Measurements from ENCODE around the gene EFEMP1. TPM values are rescaled to one million over a fixed set of nuclear protein-coding genes. Genes with fewer than 3 reads are reported as not detected.

The EFEMP1 gene
- total and polyA plus RNA-seq, 11 donors, result 11.3 to 201 (median 34.4) TPM

DNA sequence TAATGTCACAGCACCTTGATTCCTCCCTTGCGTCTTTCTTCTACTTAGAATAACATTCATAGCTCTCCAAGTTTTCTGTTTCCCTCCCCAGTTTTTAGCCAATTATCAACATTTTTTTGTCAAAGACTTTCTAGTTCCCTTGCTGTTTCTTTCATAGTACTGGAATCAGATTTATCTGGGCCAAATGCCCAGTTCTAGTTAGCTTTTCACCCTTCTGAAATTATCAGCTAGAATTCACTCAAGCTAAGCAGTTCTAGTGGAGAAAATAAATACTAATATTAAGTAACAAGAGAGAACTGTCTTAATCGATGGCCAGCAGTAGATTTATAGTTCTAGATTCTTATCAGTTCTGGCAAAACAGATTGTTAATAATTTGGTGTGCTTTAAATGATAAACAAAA lies 36.2 kb downstream of the EFEMP1 start:
- DNase-seq (no peak), ATAC-seq (no peak)
- Histone ChIP-seq H3K27ac (peak overlapping the region in 8 of 12 donors; percentile 13 to 82 (median 62)), H3K4me1 (peaks cover 0 to 50% (median 15%) of the 10 kb centered on the region in 12 donors), H3K4me3 (no peak overlapping the region), H3K9me3 (no peaks in the 10 kb centered on the region), H3K36me3 (no peaks in the 10 kb centered on the region), H3K27me3 (no peaks in the 10 kb centered on the region)
- 54 to 68% (median 61%) methylated on average over 2 of the region's 2 CpGs for WGBS, 4 donors
- intact Hi-C loops (cut with DNase I), result loop anchor here in 1 of 10 donors (10.0 kb wide), 1 partner anchor 83 kb away; no protein-coding TSS in a partner anchor
- TF ChIP-seq, protein P1, sequence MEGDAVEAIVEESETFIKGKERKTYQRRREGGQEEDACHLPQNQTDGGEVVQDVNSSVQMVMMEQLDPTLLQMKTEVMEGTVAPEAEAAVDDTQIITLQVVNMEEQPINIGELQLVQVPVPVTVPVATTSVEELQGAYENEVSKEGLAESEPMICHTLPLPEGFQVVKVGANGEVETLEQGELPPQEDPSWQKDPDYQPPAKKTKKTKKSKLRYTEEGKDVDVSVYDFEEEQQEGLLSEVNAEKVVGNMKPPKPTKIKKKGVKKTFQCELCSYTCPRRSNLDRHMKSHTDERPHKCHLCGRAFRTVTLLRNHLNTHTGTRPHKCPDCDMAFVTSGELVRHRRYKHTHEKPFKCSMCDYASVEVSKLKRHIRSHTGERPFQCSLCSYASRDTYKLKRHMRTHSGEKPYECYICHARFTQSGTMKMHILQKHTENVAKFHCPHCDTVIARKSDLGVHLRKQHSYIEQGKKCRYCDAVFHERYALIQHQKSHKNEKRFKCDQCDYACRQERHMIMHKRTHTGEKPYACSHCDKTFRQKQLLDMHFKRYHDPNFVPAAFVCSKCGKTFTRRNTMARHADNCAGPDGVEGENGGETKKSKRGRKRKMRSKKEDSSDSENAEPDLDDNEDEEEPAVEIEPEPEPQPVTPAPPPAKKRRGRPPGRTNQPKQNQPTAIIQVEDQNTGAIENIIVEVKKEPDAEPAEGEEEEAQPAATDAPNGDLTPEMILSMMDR (IDR thresholded peaks at IDR 0.05), result no peak
- TF ChIP-seq POLR2A (IDR thresholded peaks at IDR 0.05), result no peak

DNA sequence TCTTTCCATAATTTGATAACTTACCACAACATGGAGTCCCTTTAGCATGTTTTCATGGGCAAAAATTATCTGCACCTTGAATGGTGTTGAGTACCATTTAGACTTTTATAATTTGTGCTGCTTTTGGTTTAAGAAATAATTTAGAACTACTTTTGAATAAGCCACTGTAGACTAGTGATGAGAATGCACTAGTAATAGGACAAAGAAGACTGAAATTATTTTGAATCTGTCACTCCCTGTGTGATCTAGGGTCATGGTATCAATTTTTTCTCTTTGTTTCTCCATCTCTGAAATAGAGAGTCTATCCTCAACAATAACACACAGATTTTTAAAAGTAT lies 37.7 kb downstream of the EFEMP1 start:
- Histone ChIP-seq H3K9me3 (no peaks in the 10 kb centered on the region), H3K4me1 (peaks cover 0 to 50% (median 15%) of the 10 kb centered on the region in 12 donors), H3K36me3 (peaks cover 0 to 3% (median 0%) of the 10 kb centered on the region in 9 donors), H3K27ac (peak overlapping the region in 11 of 12 donors; percentile 33 to 82 (median 60)), H3K27me3 (no peaks in the 10 kb centered on the region), H3K4me3 (no peak overlapping the region)
- DNase-seq (no peak), ATAC-seq (peak in 1 of 4 donors; percentile 3)
- intact Hi-C loops (cut with DNase I), result loop anchor here in 1 of 10 donors (10.0 kb wide), 1 partner anchor 81 kb away; no protein-coding TSS in a partner anchor
- TF ChIP-seq POLR2A (IDR thresholded peaks at IDR 0.05), result no peak
- TF ChIP-seq, protein P1 (IDR thresholded peaks at IDR 0.05), result no peak

DNA sequence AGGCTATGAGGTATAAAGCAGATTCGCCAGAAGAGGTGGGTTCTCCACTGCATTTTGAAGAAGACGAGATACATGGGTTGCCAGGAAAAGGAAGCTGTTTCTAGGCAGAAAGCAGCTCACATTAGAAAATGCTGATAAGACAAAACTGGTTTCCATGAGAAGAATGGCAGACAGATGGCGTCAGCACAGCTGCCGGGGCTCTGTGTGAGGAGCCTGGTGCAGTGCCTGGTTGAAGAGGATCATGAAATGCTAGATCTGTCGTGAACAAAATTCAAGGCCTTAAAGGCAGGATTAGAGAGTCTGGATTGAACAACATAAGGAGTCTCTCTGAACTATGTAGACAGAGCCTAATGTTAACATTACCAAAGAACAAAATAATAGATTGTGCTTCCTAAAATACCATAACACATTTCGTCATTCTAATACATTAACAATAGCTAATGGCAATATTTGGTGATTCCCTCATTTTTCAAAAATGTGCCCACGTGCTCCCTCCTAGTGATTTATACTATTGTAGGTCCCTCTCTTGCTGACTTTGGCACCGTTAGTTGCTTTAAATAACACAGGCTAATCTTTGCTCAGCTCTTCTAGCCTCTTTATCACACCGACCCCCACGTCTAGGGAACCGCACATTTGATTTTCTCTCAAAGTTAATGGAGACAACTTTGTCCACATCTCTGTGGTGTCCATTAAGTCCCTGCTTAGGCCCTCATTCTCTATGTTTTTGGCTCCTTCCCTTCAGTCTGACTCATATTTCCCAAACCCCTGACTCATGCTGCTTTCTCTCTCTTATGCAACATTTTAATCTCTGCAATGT lies 38.2 kb downstream of the EFEMP1 start:
- TF ChIP-seq POLR2A (IDR thresholded peaks at IDR 0.05), result no peak
- TF ChIP-seq, protein P1 (IDR thresholded peaks at IDR 0.05), result no peak
- H3K4me3 ChIP-seq, result no peak overlapping the region
- WGBS, 4 donors, result 45 to 51% (median 48%) methylated on average over 10 to 11 of the region's 11 CpGs
- peak; percentile 78 to 90 (median 86) for ATAC-seq
- no peaks in the 10 kb centered on the region for H3K27me3 ChIP-seq
- peaks cover 0 to 55% (median 15%) of the 10 kb centered on the region in 12 donors for H3K4me1 ChIP-seq
- peak overlapping the region; percentile 33 to 82 (median 59) for H3K27ac ChIP-seq
- H3K36me3 ChIP-seq, result peaks cover 0 to 7% (median 0%) of the 10 kb centered on the region in 9 donors
- no peaks in the 10 kb centered on the region for H3K9me3 ChIP-seq
- intact Hi-C loops (cut with DNase I), result loop anchor here in 1 of 10 donors (10.0 kb wide), 1 partner anchor 81 kb away; no protein-coding TSS in a partner anchor
- DNase-seq, result peak in 2 of 5 donors; percentile 22 to 28

DNA sequence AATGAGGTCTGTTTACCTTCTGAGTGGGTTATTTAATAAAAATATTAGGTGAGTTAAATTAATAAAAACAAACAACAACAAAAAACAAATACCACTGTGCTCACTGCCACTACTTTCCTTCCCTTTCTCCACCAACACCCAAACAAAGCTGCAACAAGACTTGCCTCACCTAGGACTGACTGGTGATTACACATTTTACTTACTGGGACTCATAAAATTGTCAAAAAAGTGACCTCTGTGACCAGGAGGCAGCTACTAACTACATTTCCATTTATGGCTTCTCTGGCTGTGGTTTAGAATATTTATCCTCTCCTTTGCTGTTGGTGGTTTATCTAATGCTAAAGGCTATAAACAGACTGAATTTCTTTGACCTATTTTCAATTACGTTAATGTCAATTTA lies 39.8 kb downstream of the EFEMP1 start:
- Histone ChIP-seq H3K9me3 (no peaks in the 10 kb centered on the region), H3K4me1 (peaks cover 0 to 59% (median 13%) of the 10 kb centered on the region in 12 donors), H3K27ac (peak overlapping the region in 5 of 12 donors; percentile 21 to 53 (median 34)), H3K27me3 (no peaks in the 10 kb centered on the region), H3K36me3 (peaks cover 0 to 20% (median 0%) of the 10 kb centered on the region in 9 donors), H3K4me3 (no peak overlapping the region)
- intact Hi-C loops (cut with DNase I), result loop anchor here in 1 of 10 donors (10.0 kb wide), 1 partner anchor 79 kb away; no protein-coding TSS in a partner anchor
- DNase-seq (no peak), ATAC-seq (no peak)
- TF ChIP-seq, protein P1 (IDR thresholded peaks at IDR 0.05), result no peak
- TF ChIP-seq POLR2A (IDR thresholded peaks at IDR 0.05), result no peak
- 74 to 91% (median 81%) methylated on average over 1 of the region's 1 CpG for WGBS, 4 donors

All from heart left ventricle (tissue), 16 donors.